GM12891 (cell line): ENCODE measurements around the gene SDC1.

ENCODE experiments used
- PAX5 ChIP-seq: IDR thresholded peaks from 2 replicates; pipeline ENCODE4 v1.6.1; 2011; ENCODE audit warnings: low read length, moderate library complexity, mild to moderate bottlenecking; ENCODE audit not compliant: insufficient read depth, severe bottlenecking
- POLR2A ChIP-seq: IDR thresholded peaks from 2 replicates; pipeline ENCODE4 v1.6.1; 2011; ENCODE audit warnings: low read depth, low read length, control low read depth
- POLR2AphosphoS5 ChIP-seq: IDR thresholded peaks from 2 replicates; pipeline ENCODE4 v1.6.1; 2011; ENCODE audit warnings: low read depth, low read length, control low read depth

DNA sequence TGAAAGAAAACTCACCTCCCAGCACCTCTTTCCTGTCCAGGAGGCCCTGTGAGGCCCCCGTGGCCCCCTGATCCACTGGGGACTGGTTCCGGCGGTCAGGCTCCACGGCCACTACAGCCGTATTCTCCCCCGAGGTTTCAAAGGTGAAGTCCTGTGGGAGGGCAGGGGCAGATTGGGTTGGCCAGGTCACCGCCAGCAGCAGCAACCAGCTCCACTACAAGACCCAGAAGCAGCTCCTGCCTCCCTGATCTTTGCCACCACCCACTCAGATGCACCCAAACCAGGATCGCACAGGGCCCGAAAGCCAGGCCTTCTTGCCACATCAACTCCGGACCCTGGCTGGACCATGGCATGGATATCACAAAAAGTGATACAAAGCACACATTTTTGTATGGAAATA is 21.9 kb downstream of the SDC1 start:
- TF ChIP-seq POLR2AphosphoS5, result no peak
- TF ChIP-seq POLR2A, result no peak
- no peak for TF ChIP-seq PAX5
